GM12873 (cell line): ENCODE data around the gene FNBP1.

ENCODE experiments used
- CTCF ChIP-seq: IDR thresholded peaks from 2 replicates; pipeline ENCODE4 v1.5.1; 2012; ENCODE audit warnings: low read depth, mild to moderate bottlenecking, moderate library complexity, low read length, control low read depth; ENCODE audit not compliant: insufficient read depth; ENCODE audit errors: missing control alignments

The FNBP1 gene

GRCh38 chr9:130045725-130046450, 2.9 kb upstream of the FNBP1 start:
- TF ChIP-seq CTCF, result no peak

GRCh38 chr9:130043654-130044623, 950 bp upstream of the FNBP1 start:
- no peak for TF ChIP-seq CTCF

- no peak for TF ChIP-seq CTCF
Observed at GRCh38 chr9:130042406-130042884, 544 bp downstream of the FNBP1 start.

- TF ChIP-seq CTCF, result no peak
Observed at GRCh38 chr9:130041648-130042405, 1.2 kb downstream of the FNBP1 start.

- TF ChIP-seq CTCF, result no peak
Observed at GRCh38 chr9:130040984-130041647, 1.9 kb downstream of the FNBP1 start.

GRCh38 chr9:130039528-130040147, 3.4 kb downstream of the FNBP1 start:
- TF ChIP-seq CTCF, result no peak
